CD4-positive, alpha-beta T cell treated with Interleukin-10 for 1 hour (primary cell): ENCODE measurements around the gene OBSL1.

Experiments
- DNase-seq: peaks from one replicate; pipeline ENCODE4 v3.0.0-alpha.2; 2020

The OBSL1 gene

DNA sequence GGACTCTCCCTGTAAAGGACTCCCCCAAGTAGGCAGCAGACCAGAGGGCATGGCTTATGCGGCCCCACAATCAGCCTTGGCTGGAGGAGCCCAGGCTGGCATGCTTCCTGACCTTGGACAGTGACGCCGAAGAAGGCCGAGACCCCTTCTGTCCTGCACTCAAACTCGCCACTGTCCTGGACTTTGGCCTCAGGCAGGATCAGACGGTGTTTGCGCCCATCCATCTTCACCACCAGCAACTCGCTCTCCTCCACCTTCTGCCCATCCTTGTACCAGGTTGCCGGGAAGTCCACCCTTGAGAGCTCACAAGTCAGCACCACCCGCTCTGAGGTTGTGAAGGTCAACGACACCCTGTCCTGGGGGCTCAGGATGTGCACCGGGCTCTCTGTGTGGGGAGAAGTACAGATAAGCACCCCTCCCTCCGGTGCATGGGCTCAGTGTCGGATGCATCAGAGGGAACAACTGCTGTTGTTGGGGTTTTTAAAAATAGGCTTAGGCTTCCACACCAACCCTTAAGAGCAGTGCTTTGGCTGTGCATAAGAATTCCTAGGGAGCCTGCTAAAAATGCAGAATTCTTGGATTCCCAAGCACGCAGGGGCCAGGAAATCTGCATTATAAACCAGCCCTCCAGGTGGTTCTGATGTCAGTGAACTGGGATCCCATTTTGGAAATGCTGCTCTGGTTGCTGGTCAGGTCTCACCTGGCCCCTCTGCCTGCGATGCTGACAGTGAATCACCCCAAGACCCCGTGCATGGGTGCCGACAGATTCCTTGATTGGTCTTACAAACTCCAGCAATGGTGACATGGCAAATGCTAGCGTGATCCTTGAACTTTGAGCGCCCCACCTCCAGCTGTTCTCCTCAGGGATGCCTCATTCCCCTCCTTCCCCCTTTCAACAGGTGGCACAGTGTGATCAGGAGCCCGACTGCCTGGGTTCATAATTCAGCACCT is 5.9 kb downstream of the OBSL1 start:
- no peak for DNase-seq

DNA sequence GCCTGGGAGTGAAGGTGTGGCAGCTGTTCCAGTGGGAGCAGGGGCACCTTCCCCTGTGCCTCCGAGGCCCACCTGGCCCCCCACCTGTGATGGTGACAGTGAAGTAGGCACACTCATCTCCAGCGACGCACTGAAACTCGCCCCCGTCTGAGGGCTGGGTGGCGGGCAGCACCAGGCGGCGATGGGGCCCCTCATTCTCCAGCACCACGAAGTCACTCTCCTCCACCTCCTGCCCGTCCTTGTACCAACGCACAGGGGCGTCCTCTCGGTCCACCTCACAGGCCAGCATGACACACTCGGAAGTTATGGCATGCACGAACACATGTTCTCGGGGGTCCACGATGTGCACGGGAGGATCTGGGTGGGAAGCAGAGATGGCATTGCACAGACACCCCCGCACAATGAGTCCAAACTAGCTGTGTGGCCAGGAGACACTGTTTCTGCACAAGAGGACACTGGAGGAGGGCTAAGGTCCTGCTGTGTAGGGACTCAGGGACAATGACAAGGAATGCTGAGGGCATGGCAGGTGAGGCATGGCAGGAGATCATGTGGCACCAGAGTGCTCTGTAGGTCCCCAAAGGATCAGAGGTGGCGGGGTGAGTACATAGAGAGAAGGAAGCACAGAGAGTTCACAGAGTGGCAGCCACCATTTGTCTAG is 7.9 kb downstream of the OBSL1 start:
- no peak for DNase-seq

DNA sequence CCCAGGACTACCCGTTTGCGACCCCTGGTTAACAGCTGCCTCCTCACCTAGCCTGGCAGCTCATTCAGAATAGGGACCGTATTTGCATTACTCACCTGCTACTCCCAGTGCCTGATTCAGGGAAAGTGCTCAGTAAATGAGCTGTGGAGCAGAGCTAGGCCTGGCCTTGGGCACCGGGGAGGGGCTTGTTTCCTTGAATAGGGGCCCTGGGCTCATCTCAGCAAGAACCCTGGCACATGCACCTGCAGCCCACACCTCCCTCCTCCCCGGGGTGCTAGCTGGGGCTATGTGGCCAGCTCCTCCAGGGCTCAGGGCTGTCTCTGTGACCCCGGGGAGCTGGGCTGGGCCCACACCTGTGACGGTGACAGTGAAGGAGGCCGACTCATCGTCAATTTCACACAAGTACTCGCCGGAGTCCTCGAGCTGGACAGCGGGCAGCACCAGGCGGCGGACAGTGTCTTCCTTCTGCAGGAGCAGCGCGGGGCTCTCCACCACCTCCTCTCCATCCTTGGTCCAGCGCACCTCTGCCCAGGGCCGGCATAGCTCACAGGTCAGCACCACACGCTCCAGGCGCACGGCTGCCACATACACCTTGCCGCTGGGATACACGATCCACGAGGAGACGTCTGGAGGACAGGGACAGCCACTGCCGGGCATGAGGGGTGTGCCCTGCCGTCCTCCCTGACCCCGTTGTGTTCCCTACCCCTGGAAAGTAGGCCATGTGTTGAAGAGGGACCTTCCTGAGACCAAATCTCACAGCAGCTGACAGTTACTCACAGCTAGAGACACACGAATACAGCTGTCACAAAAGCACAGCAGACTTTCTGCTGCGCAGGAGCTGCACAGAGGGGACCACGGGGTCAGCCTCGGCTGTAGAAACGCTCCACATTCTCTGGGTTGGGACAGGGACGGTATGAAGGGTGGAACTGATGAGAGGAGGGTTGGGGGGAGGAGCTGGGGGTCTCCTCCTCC is 9.0 kb downstream of the OBSL1 start:
- DNase-seq, result no peak

DNA sequence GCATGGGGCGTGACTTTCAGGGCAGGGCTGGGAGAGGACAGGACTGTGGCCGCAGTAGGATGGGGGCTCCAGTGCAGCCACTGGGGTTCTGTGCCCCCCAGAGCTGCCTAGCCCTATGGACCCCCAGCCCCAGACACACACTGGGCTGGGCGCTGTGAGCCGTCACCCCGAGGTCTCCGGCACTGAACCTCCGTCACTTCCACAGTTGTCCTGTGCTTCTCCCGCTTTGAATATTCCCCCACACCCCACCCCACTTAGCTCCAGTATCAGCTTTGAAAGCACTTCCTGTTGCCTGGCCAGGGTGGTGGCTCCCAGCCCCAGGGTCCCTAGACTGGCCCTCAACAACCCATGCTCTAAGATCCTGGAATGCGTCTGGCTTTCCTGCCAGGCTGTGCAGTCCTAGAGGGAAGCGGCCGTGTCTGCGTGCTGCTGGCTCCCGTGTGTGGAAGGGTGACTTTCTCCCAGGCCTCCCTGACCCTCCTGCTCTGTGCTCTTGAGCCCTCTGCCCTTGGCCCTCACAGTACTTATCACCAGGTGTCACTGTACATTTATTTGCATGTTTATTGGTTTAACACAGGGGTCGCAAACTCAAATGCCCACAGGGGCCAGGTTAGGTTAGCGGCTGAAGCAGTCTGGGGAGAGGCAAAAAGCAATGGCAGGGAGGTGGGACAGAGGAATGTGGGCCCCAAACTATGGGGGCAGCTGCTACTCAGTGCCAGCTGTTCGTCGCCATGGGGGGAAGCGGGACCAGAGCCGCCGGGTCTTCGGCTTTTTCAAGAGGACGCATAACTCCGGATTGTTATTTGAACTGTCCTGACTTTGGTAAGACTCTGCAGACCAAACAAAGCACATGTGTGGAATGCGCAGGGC is 9.9 kb downstream of the OBSL1 start:
- no peak for DNase-seq

DNA sequence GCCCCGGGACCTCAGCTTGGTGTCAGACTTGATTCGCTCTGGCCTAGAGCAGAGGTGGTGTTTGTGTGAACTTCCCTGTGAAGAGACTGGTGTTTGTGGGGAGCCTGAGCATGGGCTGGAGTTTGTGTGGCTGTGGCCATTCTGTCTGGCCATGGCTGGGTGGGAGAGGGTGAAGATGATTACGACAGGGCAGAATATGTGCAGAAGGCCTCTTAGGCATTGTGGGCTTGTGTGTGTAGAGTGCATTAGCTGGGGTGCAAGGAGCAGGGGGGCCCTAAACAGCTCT is 10.5 kb downstream of the OBSL1 start:
- no peak for DNase-seq

DNA sequence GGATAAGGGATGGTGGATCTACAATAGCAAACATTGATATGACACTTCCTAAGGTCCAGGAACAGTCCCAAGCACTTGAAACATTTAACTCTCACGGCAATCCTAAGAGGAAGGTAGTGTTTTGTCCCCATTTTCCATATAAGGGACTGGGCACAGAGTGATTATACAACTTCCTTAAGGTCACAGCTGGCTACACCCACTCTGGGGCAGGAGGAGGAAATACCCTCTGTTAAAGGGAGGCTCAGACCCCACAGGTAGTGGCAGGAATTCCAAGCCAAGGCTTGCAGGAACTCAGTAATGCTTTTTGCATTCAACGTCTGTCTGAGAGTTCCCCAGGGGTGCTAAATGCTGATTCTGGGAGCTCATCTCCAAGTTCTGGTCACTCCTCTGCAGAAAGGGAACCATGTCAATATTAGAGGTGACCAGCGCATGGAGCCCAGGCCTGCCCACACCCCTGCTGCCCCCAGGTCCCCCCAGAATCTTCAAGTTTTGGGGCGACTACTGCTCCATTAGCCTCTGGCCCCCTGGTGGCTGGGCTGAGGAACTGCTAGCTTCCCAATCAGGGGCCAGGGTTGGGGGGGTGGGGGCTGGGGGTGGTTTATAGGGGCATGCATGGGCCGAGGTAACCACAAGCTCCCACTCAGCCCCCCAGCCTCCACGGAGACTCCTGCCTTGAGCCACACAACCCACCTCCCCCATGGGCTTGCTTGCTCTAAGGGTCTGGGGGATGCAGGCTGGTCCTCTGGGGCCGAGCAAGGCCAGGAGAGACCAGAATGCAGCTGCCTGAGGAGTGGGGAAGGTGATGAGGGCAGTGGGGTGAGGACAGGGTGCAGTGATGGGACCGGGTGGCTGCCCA is 11.1 kb downstream of the OBSL1 start:
- DNase-seq, result peak; percentile 32

DNA sequence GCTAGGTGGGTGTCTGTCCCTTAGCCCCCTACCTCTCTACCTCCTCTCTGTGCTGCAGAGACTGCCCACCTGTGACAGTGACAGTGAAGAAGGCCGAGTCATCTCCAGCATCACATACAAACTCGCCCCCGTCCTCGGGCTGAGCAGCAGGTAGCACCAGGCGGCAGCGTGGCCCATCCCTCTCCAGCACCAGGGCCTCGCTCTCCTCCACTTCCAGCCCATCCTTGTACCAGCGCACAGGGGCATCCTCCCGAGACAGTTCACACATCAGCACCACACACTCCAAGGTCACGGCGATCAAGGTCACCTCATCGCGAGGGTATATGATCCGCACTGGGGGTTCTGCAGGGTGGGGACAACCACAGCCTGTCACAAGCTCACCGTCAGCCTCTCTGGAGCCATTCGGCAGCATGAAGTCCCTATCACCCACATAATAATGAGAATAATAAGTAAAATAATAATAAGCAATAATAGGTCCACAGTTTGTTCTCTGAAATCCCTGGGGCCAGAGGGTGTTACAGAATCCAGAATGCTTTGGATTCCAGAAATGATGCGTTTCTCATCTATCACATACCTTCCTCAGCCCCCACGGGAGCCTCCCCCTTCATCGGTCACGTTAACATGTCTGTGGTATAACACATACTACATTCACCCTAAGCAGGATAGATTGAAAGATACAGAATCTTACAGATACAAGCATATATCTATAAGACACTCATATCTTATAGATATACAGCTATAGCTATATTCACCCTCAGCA is 12.0 kb downstream of the OBSL1 start:
- no peak for DNase-seq

DNA sequence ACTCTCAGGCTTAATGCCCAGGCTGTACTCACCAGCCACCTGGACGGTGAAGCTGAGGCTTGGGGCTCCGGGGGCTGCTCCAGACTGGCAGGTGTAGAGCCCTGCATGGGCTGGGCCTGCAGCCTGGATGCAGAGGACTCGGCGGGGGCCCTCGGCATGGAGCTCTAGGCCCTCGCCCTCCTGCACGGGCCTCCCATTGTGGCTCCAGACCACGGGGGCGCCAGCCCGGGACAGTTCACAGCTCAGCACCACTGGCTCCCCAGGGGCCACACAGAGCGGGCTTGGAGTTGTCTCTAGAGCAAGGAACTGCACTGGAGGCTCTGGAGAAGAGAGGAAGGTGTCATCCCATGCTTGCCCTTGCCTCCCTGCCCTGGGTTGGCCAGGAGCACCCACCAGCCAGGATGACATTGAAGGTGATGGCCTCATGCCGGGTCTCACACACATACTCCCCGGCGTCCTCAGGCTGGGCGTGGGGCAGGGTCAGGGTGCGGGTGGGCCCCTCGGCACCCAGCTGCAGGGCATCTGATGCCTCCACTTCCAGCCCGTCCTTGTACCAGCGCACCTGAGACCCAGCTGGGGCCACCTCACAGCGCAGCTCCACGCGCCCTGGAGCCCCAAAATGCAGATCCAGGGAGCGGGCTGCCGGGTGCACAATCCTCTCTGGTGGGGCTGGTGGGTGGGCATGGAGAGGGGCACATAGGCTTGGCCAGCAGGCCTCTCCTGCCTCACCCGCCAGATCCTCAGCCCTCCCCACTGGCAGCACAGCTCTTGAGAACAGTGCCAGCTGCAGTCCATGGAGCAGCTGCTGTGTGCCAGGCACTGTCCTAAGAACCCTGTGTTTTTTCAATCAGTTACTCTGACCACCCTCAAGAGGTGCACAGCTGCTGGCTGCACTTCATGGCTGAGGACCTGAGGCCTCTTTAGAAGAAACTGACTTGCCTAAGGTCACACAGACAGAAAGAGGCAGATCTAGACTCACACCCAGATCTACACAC is 13.3 kb downstream of the OBSL1 start:
- DNase-seq, result no peak

DNA sequence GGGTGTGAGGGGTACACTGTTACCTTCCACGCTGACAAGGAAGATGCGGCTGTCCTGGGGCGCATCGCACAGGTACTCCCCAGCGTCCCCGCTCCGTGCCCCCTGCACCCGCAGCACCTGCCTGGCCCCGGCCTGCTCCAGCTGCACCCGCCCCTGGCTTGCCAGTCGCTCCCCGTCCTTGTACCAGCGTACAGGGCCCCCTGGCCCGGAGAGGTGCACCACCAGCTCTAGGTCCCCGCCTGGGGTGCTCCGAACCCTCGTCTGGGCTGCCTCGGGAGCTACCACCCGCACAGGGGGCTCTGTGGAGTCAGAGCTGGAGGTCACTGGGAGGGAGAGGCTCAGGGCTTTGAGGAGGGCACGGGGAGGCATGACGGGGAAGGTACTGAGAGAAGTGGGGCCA is 14.0 kb downstream of the OBSL1 start:
- DNase-seq, result no peak

DNA sequence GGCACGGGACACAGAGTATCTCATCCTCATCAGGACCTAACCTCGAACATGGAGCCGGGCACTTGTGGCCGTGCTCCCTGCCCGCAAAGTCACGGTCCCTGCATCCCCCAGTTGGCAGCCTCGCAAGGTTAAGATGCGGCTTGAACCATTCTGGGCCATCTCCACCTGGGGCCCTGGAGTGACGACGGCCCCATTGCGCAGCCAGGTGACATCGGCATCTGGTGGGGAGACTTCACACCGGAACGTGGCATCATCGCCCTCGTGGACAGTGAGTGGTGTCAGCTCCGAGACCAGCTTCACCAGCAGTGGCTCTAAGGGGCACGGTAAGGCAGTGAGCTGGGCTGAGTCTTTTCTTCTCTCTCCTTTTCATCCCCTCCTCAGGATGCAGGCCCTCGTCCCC is 14.9 kb downstream of the OBSL1 start:
- no peak for DNase-seq

DNA sequence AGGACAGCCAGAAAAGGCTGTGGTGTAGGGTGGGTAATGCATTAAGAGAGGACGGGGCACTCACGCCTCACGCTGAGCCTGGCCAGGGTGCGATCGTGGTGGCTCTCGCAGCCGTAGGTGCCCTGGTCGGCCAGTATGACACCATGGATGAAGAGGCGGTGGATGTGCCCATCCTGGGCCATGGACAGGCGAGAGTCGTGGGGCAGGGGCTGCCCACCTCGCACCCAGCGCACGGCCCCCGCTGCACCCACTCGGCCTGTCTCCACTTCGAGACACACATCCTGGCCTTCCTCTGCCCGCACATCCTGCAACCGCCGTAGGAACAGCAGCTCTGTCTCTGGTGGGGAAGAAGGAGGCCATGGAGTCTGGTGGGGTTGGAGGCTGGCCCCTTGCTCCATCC is 15.4 kb downstream of the OBSL1 start:
- no peak for DNase-seq

DNA sequence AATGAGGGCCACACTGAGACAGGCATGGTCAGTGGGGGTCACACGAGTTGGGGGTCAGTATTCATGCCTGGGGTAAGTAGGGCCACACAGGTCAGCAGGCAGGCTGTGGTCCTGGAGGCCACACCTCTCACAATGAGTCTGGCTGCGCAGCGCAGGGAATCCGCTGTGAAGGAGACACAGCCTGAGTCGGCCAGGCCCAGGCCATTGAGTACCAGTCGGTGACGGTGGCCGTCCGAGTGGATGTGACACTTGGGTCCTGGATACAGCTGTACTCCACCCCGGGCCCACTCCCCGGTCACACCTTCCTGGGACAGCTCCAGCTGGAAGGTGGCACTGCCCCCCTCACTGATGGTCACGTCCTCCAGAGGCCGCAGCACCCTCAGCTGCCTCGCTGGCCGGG is 17.0 kb downstream of the OBSL1 start:
- DNase-seq, result no peak

DNA sequence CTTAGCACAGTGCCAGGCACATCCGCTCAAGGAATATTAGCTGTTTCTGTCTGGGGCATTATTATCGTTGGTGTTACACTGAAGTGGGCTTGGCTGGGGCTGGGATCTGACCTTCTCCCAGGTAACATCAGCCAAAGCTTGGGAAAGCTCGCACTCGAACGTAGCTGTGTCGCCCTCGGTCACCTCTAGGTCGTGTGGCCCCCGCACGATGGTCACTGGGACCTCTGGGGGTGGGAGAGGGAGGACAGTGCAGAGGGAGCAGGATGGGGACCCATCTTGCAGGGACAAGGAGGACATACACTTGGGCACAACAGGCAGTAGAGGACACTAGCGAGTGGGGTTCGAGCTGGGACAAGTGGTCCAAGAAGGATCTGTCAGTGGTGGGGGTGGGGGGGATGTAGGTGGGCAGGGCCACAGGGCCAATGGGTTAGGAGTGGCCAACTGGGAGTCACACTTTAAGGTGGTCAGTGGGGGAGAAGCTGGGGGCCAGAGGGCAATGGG is 17.8 kb downstream of the OBSL1 start:
- DNase-seq, result no peak

DNA sequence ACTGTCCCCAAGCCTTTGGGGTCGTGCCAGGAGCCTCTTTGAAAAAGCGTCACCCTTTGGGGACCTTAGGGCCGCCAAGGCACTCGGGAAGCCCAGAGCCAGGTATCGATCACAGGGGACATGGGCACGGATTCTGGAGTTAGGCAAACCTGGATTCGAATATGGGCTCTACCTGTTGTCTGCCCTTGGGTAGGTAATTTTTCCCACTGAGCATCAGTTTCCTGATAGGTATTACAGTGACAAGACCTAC is 18.2 kb downstream of the OBSL1 start:
- DNase-seq, result no peak

DNA sequence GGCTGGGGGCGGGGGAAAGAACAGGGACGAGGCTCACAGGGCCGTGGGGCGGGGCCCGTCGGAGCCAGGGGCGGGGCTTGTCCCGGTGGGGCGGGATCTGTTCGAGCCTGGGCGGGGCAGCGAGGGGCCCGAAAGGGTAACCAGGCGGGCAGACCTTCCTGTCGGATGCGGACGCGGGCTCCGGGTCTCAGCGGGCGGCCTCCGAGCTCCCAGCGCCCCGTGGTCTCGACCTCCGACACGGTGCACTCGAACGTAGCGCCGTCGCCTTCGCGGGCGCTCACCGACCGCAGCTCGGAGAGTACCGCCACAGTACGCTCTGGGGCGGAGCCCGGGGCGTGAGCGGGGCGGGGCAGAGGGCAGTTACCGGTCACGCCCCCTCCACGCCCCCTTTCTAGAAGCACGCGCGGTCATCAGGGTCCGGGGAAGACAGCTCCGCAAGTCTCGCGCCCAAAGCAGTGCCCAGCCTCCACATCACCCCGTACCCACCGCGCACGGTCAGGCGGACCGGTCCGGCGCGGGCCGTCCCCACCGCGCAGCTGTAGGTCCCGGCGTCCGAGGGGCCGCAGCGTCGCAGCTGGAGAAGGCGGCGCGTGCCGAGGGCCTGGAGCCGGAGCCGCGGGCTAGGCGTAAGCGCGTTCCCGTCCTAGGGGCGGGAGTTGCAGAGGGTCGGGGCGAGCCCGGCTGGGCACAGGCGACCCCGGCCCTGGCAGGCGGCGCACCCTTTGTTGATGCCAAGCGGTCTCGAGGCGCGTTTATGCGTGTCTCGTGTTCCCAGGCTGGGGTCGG is 18.8 kb downstream of the OBSL1 start:
- DNase-seq, result peak; percentile 79

DNA sequence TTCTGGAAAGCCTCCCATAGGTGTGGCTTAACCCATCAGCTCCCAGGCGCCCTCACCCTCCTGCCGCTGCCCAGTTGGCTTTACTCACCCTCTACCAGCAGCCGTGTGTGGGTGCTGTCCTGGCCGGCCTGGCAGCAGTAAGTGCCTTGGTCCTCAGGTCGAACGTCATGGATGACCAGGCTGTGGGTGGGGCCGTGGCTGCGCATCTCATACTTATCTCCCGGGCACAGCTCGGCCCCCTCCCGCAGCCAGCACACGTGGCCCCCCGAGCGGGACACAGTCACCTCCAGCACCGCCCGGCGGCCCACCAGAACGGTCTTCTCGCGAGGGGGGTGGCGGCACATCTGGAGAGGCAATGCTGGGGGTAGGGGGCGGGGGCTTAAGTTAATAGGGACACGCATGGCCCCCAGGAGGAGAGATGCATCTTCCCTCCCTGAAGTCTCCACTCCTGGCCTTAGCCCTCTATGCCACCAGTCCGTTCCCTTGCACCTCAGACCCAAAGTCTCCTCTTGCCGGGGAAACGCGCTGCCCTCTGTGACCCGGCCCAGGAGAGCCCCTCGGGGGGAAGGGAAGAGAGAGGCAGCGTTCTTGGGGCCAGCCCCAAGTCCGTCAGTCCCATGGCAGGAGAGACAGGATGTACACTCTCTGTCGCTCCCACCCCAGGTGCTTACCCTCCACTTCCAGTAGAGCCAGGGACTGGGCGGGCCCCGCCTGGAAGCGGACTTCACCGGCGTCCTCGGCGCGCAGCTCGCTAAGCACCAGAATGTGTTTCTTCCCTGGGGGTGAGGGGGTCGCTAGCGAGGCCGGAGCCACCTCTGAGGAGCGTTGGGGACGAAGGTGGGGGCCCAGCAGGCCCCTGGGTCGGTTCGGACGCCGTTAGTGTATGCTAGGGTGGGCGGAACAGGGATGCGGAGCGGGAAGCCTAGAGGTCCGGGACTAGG is 19.6 kb downstream of the OBSL1 start:
- peak; percentile 23 for DNase-seq

DNA sequence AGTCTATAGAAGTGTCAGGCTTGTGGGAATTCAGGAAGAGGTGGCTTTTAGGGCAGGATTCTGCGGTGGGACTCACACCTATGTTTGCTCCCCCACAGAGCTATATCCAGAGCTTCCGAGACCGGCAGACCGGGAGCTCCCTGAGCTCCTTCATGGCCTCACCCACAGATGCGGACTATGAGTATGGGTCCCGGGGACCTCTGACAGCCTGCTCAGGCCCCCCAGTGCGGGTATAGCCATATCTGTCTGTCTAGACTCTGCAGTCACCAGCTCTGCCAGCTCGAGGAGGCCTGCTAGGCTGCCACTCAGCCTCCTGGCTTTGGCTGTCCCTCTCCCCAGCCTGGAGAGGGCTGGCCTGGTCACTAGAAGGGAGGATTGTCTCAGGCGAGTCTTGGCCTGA is 21.7 kb downstream of the OBSL1 start:
- no peak for DNase-seq
